IPS-NIHi7 (cell line): ENCODE data around the gene PCNX4.

ENCODE experiments used
- DNase-seq: peaks from one replicate; pipeline ENCODE4 v3.0.0; 2012; ENCODE audit warnings: mixed read lengths; ENCODE audit errors: extremely low spot score

PCNX4 gene

GRCh38 chr14:60206249-60206670 lies 114.5 kb downstream of the PCNX4 start:
- DNase-seq, result no peak

GRCh38 chr14:60206837-60207533 lies 115.3 kb downstream of the PCNX4 start:
- DNase-seq, result no peak

GRCh38 chr14:60210703-60211102 lies 119.0 kb downstream of the PCNX4 start:
- no peak for DNase-seq

- DNase-seq, result no peak
Observed at GRCh38 chr14:60211153-60211552, 119.4 kb downstream of the PCNX4 start.

- no peak for DNase-seq
Observed at GRCh38 chr14:60212503-60213371, 121.0 kb downstream of the PCNX4 start.

GRCh38 chr14:60214003-60214402 lies 122.3 kb downstream of the PCNX4 start:
- DNase-seq, result no peak

- no peak for DNase-seq
Observed at GRCh38 chr14:60214415-60215126, 122.8 kb downstream of the PCNX4 start.

GRCh38 chr14:60215127-60215444 lies 123.4 kb downstream of the PCNX4 start:
- DNase-seq, result no peak

- no peak for DNase-seq
Observed at GRCh38 chr14:60215520-60216420, 124.0 kb downstream of the PCNX4 start.

- DNase-seq, result no peak
Observed at GRCh38 chr14:60217713-60218112, 126.0 kb downstream of the PCNX4 start.
